Measurements from ENCODE around the gene TLCD1. TPM values are rescaled to one million over a fixed set of nuclear protein-coding genes. Genes with fewer than 3 reads are reported as not detected.

Gene TLCD1
- total RNA-seq, 4 donors from 2014 or later, result 6.9 to 25.0 (median 17.0) TPM

- H3K4me1 ChIP-seq, result peaks cover 13% of the 10 kb centered on the region
- no peaks in the 10 kb centered on the region for H3K9me3 ChIP-seq
- peak in 1 of 2 donors; percentile 13 for DNase-seq (ENCODE audit: low spot score in 2 of 2)
- no peaks in the 10 kb centered on the region for H3K27me3 ChIP-seq
- 88% methylated on average over 1 of the region's 1 CpG for WGBS
- H3K27ac ChIP-seq, result no peak overlapping the region
- H3K36me3 ChIP-seq, result peaks cover 45% of the 10 kb centered on the region
- TF ChIP-seq POLR2AphosphoS5 (IDR thresholded peaks at IDR 0.05), result no peak
- no peak for TF ChIP-seq POLR2A (IDR thresholded peaks at IDR 0.05)
- TF ChIP-seq CTCF (IDR thresholded peaks at IDR 0.05), result no peak
- TF ChIP-seq EP300 (IDR thresholded peaks at IDR 0.05), result no peak
- H3K4me3 ChIP-seq, result no peak overlapping the region
These were observed 37.2 kb upstream of the TLCD1 start for GRCh38 chr17:28763137-28763799.

DNA sequence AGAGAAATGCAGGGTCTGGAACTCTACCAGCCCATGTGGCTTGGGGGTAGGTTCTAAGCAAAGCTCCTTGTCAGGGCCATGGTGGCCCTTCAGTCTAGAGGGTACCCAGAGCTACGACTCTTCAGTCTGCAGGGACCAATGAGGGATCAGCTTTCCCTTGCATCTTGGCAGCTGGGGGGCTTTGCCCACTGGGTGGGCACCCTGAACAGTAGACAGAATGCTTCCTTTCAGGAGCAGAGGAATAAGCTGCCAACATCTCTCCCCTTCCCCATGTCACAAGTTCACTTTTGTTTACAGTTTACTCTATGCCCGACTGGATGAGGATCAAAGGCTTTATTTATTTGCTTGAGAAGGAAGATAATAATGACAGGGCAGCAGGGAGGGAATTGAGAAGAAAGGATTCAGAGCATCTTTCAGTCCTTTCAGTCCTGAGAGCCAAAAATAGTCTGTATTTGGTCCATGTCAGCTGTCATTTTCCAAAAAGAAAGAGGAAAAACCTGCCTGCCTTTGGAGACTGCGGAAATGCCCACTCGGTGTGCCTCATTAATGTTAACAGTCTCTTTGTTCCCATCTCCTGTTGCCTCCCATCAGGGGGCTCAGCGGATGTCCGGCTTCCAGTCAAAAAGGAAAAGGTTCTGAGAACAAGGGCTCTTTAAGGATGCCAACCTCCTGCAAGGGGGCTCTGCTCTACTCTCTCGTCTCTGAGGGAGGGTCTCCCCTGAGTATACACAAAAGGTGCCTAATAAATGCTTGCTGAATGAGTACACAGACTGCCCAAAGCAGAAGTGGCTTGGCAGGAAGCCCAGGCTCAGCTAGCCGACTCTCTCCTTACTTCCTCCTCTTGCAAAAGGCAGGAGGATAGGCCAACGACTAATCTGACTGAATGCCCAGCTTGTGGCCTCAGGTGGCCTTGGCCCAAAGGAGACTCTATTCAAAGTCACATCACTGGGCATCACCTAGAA lies 34.8 kb upstream of the TLCD1 start:
- Histone ChIP-seq H3K27me3 (no peaks in the 10 kb centered on the region), H3K4me1 (peaks cover 13% of the 10 kb centered on the region), H3K4me3 (no peak overlapping the region), H3K9me3 (no peaks in the 10 kb centered on the region), H3K36me3 (peaks cover 53% of the 10 kb centered on the region), H3K27ac (peak overlapping the region; percentile 4)
- DNase-seq (ENCODE audit: low spot score in 2 of 2), result peak; percentile 70 to 82
- no peak for TF ChIP-seq POLR2AphosphoS5 (IDR thresholded peaks at IDR 0.05)
- no peak for TF ChIP-seq POLR2A (IDR thresholded peaks at IDR 0.05)
- no peak for TF ChIP-seq EP300 (IDR thresholded peaks at IDR 0.05)
- TF ChIP-seq CTCF (IDR thresholded peaks at IDR 0.05), result no peak
- 49% methylated on average over 9 of the region's 9 CpGs for WGBS

- no peak overlapping the region for H3K27ac ChIP-seq
- H3K9me3 ChIP-seq, result no peaks in the 10 kb centered on the region
- no peak for TF ChIP-seq CTCF (IDR thresholded peaks at IDR 0.05)
- no peak for TF ChIP-seq POLR2AphosphoS5 (IDR thresholded peaks at IDR 0.05)
- TF ChIP-seq POLR2A (IDR thresholded peaks at IDR 0.05), result no peak
- no peak for TF ChIP-seq EP300 (IDR thresholded peaks at IDR 0.05)
- H3K4me1 ChIP-seq, result peaks cover 13% of the 10 kb centered on the region
- peaks cover 38% of the 10 kb centered on the region for H3K36me3 ChIP-seq
- H3K27me3 ChIP-seq, result no peaks in the 10 kb centered on the region
- 91% methylated on average over 16 of the region's 18 CpGs for WGBS
- DNase-seq (ENCODE audit: low spot score in 2 of 2), result peak in 1 of 2 donors; percentile 66
- no peak overlapping the region for H3K4me3 ChIP-seq
These were observed 33.3 kb upstream of the TLCD1 start for GRCh38 chr17:28759256-28759865.

GRCh38 chr17:28758411-28759121 lies 32.5 kb upstream of the TLCD1 start:
- 91% methylated on average over 24 of the region's 32 CpGs for WGBS
- H3K36me3 ChIP-seq, result peaks cover 38% of the 10 kb centered on the region
- no peaks in the 10 kb centered on the region for H3K9me3 ChIP-seq
- TF ChIP-seq CTCF (IDR thresholded peaks at IDR 0.05), result no peak
- no peak for TF ChIP-seq EP300 (IDR thresholded peaks at IDR 0.05)
- TF ChIP-seq POLR2AphosphoS5 (IDR thresholded peaks at IDR 0.05), result no peak
- TF ChIP-seq POLR2A (IDR thresholded peaks at IDR 0.05), result no peak
- H3K27me3 ChIP-seq, result no peaks in the 10 kb centered on the region
- peak in 1 of 2 donors; percentile 59 for DNase-seq (ENCODE audit: low spot score in 2 of 2)
- H3K4me1 ChIP-seq, result peaks cover 13% of the 10 kb centered on the region
- no peak overlapping the region for H3K27ac ChIP-seq
- H3K4me3 ChIP-seq, result no peak overlapping the region

Data from suprapubic skin (tissue), 4 donors.